GM23248 (cell line): Measurements from ENCODE around the gene FYB1. TPM values are rescaled to one million over a fixed set of nuclear protein-coding genes. Genes with fewer than 3 reads are reported as not detected.

ENCODE experiments used
- DNase-seq: peaks from one replicate; pipeline ENCODE4 v3.0.0-alpha.2; 2015
- H2AFZ ChIP-seq: fragments of 200-600 bp; sonication (generic); 2 replicates; pipeline ENCODE4 v1.6.1; 2016; ENCODE audit warnings: antibody characterized with exemption
- H3F3A ChIP-seq: fragments of 200-600 bp; sonication (generic); 2 replicates; pipeline ENCODE4 v1.6.1; 2016; ENCODE audit warnings: mild to moderate bottlenecking, antibody characterized with exemption, mixed run types; ENCODE audit not compliant: insufficient read depth
- H3K27ac ChIP-seq: fragments of 200-600 bp; sonication (generic); 2 replicates; pipeline ENCODE4 v1.5.1; 2016; ENCODE audit warnings: mild to moderate bottlenecking
- H3K27me3 ChIP-seq: fragments of 200-600 bp; sonication (generic); replicated peaks from 2 replicates; pipeline ENCODE4 v1.6.1; 2016; ENCODE audit warnings: mild to moderate bottlenecking; ENCODE audit not compliant: insufficient read depth
- H3K36me3 ChIP-seq: fragments of 200-600 bp; sonication (generic); 2 replicates; pipeline ENCODE4 v1.6.1; 2016; ENCODE audit warnings: low read depth, mild to moderate bottlenecking
- H3K4me1 ChIP-seq: fragments of 200-600 bp; sonication (generic); 2 replicates; pipeline ENCODE4 v1.6.1; 2016; ENCODE audit warnings: mild to moderate bottlenecking; ENCODE audit not compliant: insufficient read depth
- H3K4me2 ChIP-seq: fragments of 200-600 bp; sonication (generic); one replicate; pipeline ENCODE4 v1.6.1; 2016; ENCODE audit warnings: mild to moderate bottlenecking; ENCODE audit not compliant: unreplicated experiment
- H3K4me3 ChIP-seq: fragments of 200-600 bp; sonication (generic); 2 replicates; pipeline ENCODE4 v1.5.1; 2016; ENCODE audit warnings: mild to moderate bottlenecking
- H3K79me2 ChIP-seq: fragments of 200-600 bp; sonication (generic); 2 replicates; pipeline ENCODE4 v1.6.1; 2016; ENCODE audit warnings: mild to moderate bottlenecking; ENCODE audit not compliant: insufficient read depth
- H3K9ac ChIP-seq: fragments of 200-600 bp; sonication (generic); 2 replicates; pipeline ENCODE4 v1.6.1; 2016; ENCODE audit warnings: mild to moderate bottlenecking
- H3K9me2 ChIP-seq: fragments of 200-600 bp; sonication (generic); 2 replicates; pipeline ENCODE4 v1.6.1; 2016; ENCODE audit warnings: mixed run types, mild to moderate bottlenecking, moderate library complexity; ENCODE audit not compliant: insufficient read depth
- H3K9me3 ChIP-seq: fragments of 200-600 bp; sonication (generic); one replicate; pipeline ENCODE4 v1.6.1; 2017; ENCODE audit warnings: low read depth
- H4K20me1 ChIP-seq: fragments of 200-600 bp; sonication (generic); 2 replicates; pipeline ENCODE4 v1.6.0; 2016; ENCODE audit not compliant: insufficient read depth
- EZH2 ChIP-seq: fragments of 200-600 bp; sonication (generic); IDR thresholded peaks from 2 replicates; pipeline ENCODE4 v1.6.1; 2018; ENCODE audit warnings: antibody characterized with exemption, mild to moderate bottlenecking; ENCODE audit not compliant: insufficient read depth, poor library complexity, severe bottlenecking
- EZH2phosphoT487 ChIP-seq: fragments of 200-600 bp; sonication (generic); IDR thresholded peaks from 2 replicates; pipeline ENCODE4 v1.6.1; 2018; ENCODE audit warnings: antibody characterized with exemption, moderate library complexity, mild to moderate bottlenecking, low read depth; ENCODE audit not compliant: insufficient read depth
- WGBS, 2 experiments: methylation state at CpG; one replicate each; pipeline ENCODE4 v1.1.6; 2015 to 2017; ENCODE audit warnings: low lambda C conversion rate in 2 of 2, low coverage in 1 of 2; ENCODE audit errors: missing lambda C conversion rate in 2 of 2; 5-methylcytosine and 5-hydroxymethylcytosine counted together
- in situ Hi-C: fragments of 300-500 bp; cut with MboI; formaldehyde crosslinking; loops from 2 replicates; pipeline ENCODE4 v1.15.0; 2020
- polyA plus RNA-seq: library from polyadenylated mRNA; unstranded; fragments of >200 nt; fragmentation: Nextera tagmentation; extraction: Ambion mirVana; gene quantifications from 2 replicates; pipeline ENCODE4 v1.2.1, GENCODE V29; 2016
- total RNA-seq: library from RNA; depleted of rRNA; stranded (reverse); fragments of >200 nt; shearing (Covaris generic); gene quantifications from 2 replicates; pipeline ENCODE4 v1.2.3, GENCODE V29; 2014

Gene FYB1
- total and polyA plus RNA-seq, 2 experiments from 2014 or later, result 0.11 TPM; not detected in 1

- H3K4me3 ChIP-seq, result no peak overlapping the region
- H3K4me1 ChIP-seq, result 0 out of 2 replicates have a peak, but pooled peaks cover 10% of the 10 kb centered on the region
- no peaks in the 10 kb centered on the region for H4K20me1 ChIP-seq
- H3K4me2 ChIP-seq, result no peak overlapping the region
- DNase-seq, result no peak
- no peaks in the 10 kb centered on the region for H3K36me3 ChIP-seq
- no peak overlapping the region for H2AFZ ChIP-seq
- H3K79me2 ChIP-seq, result no peaks in the 10 kb centered on the region
- no peak overlapping the region for H3K9ac ChIP-seq
- TF ChIP-seq EZH2 (no peak), EZH2phosphoT487 (no peak)
- no peaks in the 10 kb centered on the region for H3K9me3 ChIP-seq
- in situ Hi-C loops, result loop anchor here (25.0 kb wide), 1 partner anchor 352 kb away; no protein-coding TSS in a partner anchor
- H3K27me3 ChIP-seq, result no peaks in the 10 kb centered on the region
- no peaks in the 10 kb centered on the region for H3K9me2 ChIP-seq
- WGBS, 2 experiments, result 90% methylated on average over 10 of the region's 10 CpGs
- H3K27ac ChIP-seq, result no peak overlapping the region
- H3F3A ChIP-seq, result peaks cover 5% of the 10 kb centered on the region; the same call in 1 of the 2 replicates
Observed at GRCh38 chr5:39209924-39210323, 9.4 kb downstream of the FYB1 start.

GRCh38 chr5:39208471-39208870 is 10.9 kb downstream of the FYB1 start:
- H3K4me1 ChIP-seq, result 0 out of 2 replicates have a peak, but pooled peaks cover 10% of the 10 kb centered on the region
- 97% methylated on average over 8 of the region's 8 CpGs for WGBS, 2 experiments
- H3K4me2 ChIP-seq, result no peak overlapping the region
- no peak overlapping the region for H3K4me3 ChIP-seq
- in situ Hi-C loops, result loop anchor here (25.0 kb wide), 1 partner anchor 354 kb away; no protein-coding TSS in a partner anchor
- no peaks in the 10 kb centered on the region for H3K9me3 ChIP-seq
- peaks cover 5% of the 10 kb centered on the region; the same call in 1 of the 2 replicates for H3F3A ChIP-seq
- no peaks in the 10 kb centered on the region for H3K27me3 ChIP-seq
- H3K27ac ChIP-seq, result no peak overlapping the region
- no peak overlapping the region for H2AFZ ChIP-seq
- H3K9ac ChIP-seq, result no peak overlapping the region
- no peak for DNase-seq
- TF ChIP-seq EZH2 (no peak), EZH2phosphoT487 (no peak)
- no peaks in the 10 kb centered on the region for H3K79me2 ChIP-seq
- no peaks in the 10 kb centered on the region for H3K9me2 ChIP-seq
- no peaks in the 10 kb centered on the region for H3K36me3 ChIP-seq
- H4K20me1 ChIP-seq, result no peaks in the 10 kb centered on the region

- Histone ChIP-seq H3K79me2 (no peaks in the 10 kb centered on the region), H4K20me1 (no peaks in the 10 kb centered on the region), H3K4me3 (no peak overlapping the region), H3F3A (peaks cover 5% of the 10 kb centered on the region; the same call in 1 of the 2 replicates), H3K4me2 (no peak overlapping the region), H3K9me3 (no peaks in the 10 kb centered on the region), H2AFZ (peak overlapping the region; percentile 25; the same call in 1 of the 2 replicates), H3K9me2 (no peaks in the 10 kb centered on the region), H3K9ac (no peak overlapping the region), H3K4me1 (0 out of 2 replicates have a peak, but pooled peaks cover 10% of the 10 kb centered on the region), H3K27me3 (no peaks in the 10 kb centered on the region), H3K36me3 (no peaks in the 10 kb centered on the region), H3K27ac (no peak overlapping the region)
- 16 to 23% methylated on average over 4 to 5 of the region's 5 CpGs for WGBS, 2 experiments
- no peak for TF ChIP-seq EZH2phosphoT487
- no peak for TF ChIP-seq EZH2
- in situ Hi-C loops, result loop anchor here (25.0 kb wide), 1 partner anchor 355 kb away; no protein-coding TSS in a partner anchor
- DNase-seq, result no peak
Observed at GRCh38 chr5:39207345-39208045, 11.9 kb downstream of the FYB1 start.

- Histone ChIP-seq H3K9ac (no peak overlapping the region), H3K4me3 (no peak overlapping the region), H3K27ac (no peak overlapping the region), H2AFZ (no peak overlapping the region), H3K4me2 (no peak overlapping the region), H3K9me2 (no peaks in the 10 kb centered on the region), H3F3A (peaks cover 5% of the 10 kb centered on the region; the same call in 1 of the 2 replicates), H3K36me3 (no peaks in the 10 kb centered on the region), H3K4me1 (0 out of 2 replicates have a peak, but pooled peaks cover 10% of the 10 kb centered on the region), H3K9me3 (no peaks in the 10 kb centered on the region), H4K20me1 (no peaks in the 10 kb centered on the region), H3K79me2 (no peaks in the 10 kb centered on the region), H3K27me3 (no peaks in the 10 kb centered on the region)
- WGBS, 2 experiments, result 82 to 86% methylated on average over 3 of the region's 3 CpGs
- no peak for TF ChIP-seq EZH2phosphoT487
- no peak for TF ChIP-seq EZH2
- in situ Hi-C loops, result loop anchor here (25.0 kb wide), 1 partner anchor 356 kb away; no protein-coding TSS in a partner anchor
- no peak for DNase-seq
Observed at GRCh38 chr5:39206630-39207321, 12.6 kb downstream of the FYB1 start.
